ENCODE results near the gene CCNQ. TPM values are rescaled to one million over a fixed set of nuclear protein-coding genes. Genes with fewer than 3 reads are reported as not detected.

The CCNQ gene
- total RNA-seq, 1 donor: 38.9 TPM

DNA sequence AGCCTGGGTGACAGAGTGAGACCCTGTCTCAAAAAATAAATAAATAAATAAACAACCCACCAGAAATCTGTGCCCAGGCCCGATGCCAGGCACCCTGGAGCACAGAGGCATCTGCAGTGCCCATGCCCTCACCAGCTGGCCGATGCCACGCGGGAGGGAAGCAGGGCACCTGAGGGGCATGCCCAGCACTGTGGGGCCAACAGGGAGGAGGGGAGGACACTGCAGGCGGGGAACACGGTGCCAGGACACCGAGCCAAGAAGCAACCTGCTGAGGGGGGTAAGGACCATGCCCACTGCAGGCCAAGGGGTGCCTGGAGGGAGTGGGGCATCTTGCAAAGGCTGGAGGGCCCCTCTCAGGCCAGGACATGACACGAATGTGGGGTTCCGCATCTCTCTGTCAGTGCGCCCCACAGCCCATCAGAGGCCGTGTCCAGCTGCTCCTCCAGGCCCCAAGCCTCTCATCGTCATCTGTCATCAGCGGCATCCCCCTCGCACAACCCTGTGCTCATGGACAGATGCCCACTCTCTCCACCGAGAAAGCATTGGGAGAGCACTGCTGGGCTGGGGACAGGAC, 34.8 kb upstream of the CCNQ start:
- no peak overlapping the region for H3K4me3 ChIP-seq (ENCODE audit: low read depth, low read length)
- TF ChIP-seq, protein P1, sequence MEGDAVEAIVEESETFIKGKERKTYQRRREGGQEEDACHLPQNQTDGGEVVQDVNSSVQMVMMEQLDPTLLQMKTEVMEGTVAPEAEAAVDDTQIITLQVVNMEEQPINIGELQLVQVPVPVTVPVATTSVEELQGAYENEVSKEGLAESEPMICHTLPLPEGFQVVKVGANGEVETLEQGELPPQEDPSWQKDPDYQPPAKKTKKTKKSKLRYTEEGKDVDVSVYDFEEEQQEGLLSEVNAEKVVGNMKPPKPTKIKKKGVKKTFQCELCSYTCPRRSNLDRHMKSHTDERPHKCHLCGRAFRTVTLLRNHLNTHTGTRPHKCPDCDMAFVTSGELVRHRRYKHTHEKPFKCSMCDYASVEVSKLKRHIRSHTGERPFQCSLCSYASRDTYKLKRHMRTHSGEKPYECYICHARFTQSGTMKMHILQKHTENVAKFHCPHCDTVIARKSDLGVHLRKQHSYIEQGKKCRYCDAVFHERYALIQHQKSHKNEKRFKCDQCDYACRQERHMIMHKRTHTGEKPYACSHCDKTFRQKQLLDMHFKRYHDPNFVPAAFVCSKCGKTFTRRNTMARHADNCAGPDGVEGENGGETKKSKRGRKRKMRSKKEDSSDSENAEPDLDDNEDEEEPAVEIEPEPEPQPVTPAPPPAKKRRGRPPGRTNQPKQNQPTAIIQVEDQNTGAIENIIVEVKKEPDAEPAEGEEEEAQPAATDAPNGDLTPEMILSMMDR (IDR thresholded peaks at IDR 0.05; ENCODE audit: insufficient read depth, low read depth, low read length): no peak
- DNase-seq (ENCODE audit: low read depth): no peak

DNA sequence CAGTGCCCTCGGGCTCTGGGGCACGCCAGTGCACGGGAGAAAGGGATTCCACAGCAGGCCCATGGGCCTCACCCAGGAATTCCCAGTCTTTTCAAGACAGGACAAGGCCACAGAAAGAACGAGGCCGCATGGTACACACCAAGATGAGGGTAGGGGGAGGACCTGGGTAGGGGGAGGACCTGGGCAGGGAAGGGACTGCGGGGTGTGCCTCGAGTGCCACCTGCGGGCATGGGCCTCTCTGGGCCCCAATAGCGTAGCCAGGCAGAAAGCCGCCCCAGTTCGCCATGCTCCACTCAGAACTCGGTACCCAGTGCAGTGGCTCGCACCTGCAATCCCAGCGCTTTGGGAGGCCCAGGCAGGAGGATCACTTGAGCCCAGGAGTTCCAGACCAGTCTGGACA, 34.1 kb upstream of the CCNQ start:
- no peak for DNase-seq (ENCODE audit: low read depth)
- TF ChIP-seq, protein P1 (IDR thresholded peaks at IDR 0.05; ENCODE audit: insufficient read depth, low read depth, low read length): no peak
- no peak overlapping the region for H3K4me3 ChIP-seq (ENCODE audit: low read depth, low read length)

DNA sequence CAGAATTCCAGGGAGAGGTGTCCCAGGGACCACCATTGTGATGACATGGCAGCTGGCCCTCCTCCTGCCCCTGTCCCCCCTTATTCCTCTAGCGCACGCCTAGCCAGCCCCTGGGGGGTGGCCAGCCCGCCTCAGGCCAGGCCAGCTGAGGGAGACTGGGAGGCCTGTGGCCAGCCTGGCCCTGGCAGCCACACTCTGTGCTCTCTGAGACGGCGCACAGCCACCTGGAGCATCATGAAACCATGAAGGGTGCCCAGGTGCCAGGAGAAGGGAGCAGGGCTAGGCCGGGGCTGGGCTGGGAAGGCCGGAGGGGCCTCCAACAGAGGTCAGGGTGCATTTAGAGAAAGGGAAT, 33.6 kb upstream of the CCNQ start:
- no peak for DNase-seq (ENCODE audit: low read depth)
- H3K4me3 ChIP-seq (ENCODE audit: low read depth, low read length): no peak overlapping the region
- TF ChIP-seq, protein P1 (IDR thresholded peaks at IDR 0.05; ENCODE audit: insufficient read depth, low read depth, low read length): no peak

DNA sequence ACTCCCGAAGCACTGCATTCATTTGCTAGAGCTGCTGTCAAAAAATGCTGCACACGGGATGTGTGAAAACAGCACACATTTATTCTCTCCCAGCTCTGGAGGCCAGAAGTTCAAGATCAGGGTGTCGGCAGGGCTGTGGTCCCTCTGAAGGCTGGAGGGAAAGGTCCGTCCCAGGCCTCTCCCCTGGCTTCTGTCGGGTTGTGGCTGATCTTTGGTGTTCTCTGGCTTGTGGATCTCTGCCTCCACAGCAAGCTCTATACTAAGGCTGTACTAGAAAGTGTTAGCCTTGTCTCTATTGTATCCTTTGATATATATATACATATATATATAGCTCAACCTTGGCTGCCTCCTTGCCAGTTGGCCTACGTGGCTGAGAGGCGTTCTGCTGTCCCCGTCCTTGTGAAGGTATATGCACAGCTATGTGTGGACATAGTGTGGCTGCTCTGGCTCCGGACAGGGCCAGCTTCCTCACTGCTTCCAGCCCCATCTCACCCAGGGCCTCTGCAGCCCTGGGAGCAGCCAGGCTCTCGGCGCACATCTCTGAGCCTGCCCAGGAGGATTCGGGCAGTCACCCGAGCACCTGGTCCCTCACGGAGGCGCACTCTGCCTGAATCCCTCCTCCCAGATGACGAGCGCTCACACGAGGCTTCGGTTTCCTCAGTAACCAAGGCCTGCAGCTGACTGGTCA, 33.1 kb upstream of the CCNQ start:
- H3K4me3 ChIP-seq (ENCODE audit: low read depth, low read length): no peak overlapping the region
- no peak for DNase-seq (ENCODE audit: low read depth)
- TF ChIP-seq, protein P1 (IDR thresholded peaks at IDR 0.05; ENCODE audit: insufficient read depth, low read depth, low read length): no peak

DNA sequence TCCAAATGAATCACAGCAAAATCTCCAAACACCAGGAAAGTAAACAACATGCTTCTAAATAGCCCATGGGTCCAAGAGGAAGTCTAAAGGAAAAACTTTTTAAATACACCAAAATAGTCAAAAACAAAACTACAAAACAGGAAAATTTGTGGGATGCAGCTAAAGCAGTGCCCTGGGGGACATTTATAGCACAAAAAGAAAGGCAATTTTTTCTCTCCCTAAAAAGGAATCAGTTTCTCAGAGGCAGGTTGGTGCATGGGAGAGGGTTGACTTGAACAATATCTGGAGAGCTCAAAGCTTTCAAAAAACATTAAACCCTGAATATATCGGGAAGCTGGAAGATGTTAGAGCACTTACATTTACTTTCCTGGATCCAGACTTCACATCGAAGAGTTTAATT, 32.4 kb upstream of the CCNQ start:
- DNase-seq (ENCODE audit: low read depth): no peak
- no peak overlapping the region for H3K4me3 ChIP-seq (ENCODE audit: low read depth, low read length)
- TF ChIP-seq, protein P1 (IDR thresholded peaks at IDR 0.05; ENCODE audit: insufficient read depth, low read depth, low read length): no peak

DNA sequence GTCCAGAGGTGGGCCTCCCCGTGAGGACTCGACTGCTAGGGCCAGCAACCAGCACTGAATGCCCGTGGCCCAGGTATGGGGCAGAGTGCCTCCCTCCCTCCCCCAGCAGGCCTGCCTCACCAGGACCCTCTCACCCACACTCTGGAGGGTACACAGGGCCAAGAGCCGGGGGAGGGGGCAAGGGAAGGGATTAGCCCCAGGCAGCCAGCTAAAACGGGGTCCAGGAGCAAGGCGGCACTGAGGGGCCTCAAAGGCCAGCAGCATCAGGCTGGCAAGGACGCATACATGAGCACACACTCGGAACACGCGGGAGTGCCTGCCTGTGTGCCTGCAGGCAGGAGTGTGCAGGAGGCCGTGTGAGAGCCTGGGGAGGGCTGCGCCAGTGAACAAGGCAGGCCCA, 29.7 kb upstream of the CCNQ start:
- no peak for DNase-seq (ENCODE audit: low read depth)
- H3K4me3 ChIP-seq (ENCODE audit: low read depth, low read length): no peak overlapping the region
- TF ChIP-seq, protein P1 (IDR thresholded peaks at IDR 0.05; ENCODE audit: insufficient read depth, low read depth, low read length): no peak

DNA sequence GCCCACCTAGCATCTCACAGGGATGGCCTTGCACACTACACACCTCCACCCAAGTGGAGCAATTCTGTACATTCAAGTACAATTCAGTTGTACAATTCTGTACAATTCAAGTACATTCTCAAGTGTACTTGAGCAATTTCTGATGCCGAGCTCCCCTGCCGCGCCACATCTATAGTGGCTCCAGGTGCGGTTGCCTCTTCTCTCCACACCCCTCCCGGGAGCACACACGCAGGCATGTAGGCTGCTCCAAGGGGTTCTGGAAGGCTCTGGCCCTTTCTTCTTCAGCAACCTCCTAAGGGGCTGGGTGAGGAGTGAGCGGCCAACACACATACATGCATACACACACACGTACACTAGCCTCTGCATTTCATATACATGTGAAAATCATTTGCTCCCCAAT, 29.2 kb upstream of the CCNQ start:
- TF ChIP-seq, protein P1 (IDR thresholded peaks at IDR 0.05; ENCODE audit: insufficient read depth, low read depth, low read length): no peak
- no peak overlapping the region for H3K4me3 ChIP-seq (ENCODE audit: low read depth, low read length)
- DNase-seq (ENCODE audit: low read depth): no peak

All from fibroblast of villous mesenchyme (primary cell).